Bronchial smooth muscle cell (primary cell): Measurements from ENCODE around the gene TOP2A. TPM values are rescaled to one million over a fixed set of nuclear protein-coding genes. Genes with fewer than 3 reads are reported as not detected.

ENCODE experiments used
- total RNA-seq: library from RNA; depleted of rRNA; stranded (reverse); fragments of >200 nt; gene quantifications from 2 replicates; pipeline ENCODE4 v1.2.1, GENCODE V29; 2014

The TOP2A gene, protein sequence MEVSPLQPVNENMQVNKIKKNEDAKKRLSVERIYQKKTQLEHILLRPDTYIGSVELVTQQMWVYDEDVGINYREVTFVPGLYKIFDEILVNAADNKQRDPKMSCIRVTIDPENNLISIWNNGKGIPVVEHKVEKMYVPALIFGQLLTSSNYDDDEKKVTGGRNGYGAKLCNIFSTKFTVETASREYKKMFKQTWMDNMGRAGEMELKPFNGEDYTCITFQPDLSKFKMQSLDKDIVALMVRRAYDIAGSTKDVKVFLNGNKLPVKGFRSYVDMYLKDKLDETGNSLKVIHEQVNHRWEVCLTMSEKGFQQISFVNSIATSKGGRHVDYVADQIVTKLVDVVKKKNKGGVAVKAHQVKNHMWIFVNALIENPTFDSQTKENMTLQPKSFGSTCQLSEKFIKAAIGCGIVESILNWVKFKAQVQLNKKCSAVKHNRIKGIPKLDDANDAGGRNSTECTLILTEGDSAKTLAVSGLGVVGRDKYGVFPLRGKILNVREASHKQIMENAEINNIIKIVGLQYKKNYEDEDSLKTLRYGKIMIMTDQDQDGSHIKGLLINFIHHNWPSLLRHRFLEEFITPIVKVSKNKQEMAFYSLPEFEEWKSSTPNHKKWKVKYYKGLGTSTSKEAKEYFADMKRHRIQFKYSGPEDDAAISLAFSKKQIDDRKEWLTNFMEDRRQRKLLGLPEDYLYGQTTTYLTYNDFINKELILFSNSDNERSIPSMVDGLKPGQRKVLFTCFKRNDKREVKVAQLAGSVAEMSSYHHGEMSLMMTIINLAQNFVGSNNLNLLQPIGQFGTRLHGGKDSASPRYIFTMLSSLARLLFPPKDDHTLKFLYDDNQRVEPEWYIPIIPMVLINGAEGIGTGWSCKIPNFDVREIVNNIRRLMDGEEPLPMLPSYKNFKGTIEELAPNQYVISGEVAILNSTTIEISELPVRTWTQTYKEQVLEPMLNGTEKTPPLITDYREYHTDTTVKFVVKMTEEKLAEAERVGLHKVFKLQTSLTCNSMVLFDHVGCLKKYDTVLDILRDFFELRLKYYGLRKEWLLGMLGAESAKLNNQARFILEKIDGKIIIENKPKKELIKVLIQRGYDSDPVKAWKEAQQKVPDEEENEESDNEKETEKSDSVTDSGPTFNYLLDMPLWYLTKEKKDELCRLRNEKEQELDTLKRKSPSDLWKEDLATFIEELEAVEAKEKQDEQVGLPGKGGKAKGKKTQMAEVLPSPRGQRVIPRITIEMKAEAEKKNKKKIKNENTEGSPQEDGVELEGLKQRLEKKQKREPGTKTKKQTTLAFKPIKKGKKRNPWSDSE (N-terminal part only)
- total RNA-seq, result 1.7 and 14.8 TPM in 2 replicates

GRCh38 chr17:40417609-40418427 is at the start of gene TOP2A:
Gene TOP2A (minus strand): TSS chr17:40417896. CDS start chr17:40417791, 105 bp downstream.

DNA sequence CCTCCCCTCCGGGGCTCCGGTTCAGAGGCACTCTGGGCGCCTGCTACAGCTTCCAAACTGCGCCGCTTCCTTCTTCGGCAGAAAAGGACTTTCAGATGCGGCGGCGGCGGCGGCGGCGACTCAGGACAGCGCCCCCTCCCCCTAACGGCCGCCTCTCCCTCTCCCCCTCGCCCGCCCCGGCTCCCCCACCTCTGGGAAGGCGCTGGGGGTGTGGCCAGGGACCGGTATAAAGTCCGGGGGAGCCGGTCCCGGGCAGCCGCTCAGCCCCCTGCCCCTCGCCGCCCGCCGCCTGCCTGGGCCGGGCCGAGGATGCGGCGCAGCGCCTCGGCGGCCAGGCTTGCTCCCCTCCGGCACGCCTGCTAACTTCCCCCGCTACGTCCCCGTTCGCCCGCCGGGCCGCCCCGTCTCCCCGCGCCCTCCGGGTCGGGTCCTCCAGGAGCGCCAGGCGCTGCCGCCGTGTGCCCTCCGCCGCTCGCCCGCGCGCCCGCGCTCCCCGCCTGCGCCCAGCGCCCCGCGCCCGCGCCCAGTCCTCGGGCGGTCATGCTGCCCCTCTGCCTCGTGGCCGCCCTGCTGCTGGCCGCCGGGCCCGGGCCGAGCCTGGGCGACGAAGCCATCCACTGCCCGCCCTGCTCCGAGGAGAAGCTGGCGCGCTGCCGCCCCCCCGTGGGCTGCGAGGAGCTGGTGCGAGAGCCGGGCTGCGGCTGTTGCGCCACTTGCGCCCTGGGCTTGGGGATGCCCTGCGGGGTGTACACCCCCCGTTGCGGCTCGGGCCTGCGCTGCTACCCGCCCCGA is 25.7 kb upstream of the TOP2A start, which contains the start of gene IGFBP4:
Gene IGFBP4 (plus strand): TSS at position 255 of the 792 bp plus-strand sequence. CDS start 286 bp downstream, at position 541.

DNA sequence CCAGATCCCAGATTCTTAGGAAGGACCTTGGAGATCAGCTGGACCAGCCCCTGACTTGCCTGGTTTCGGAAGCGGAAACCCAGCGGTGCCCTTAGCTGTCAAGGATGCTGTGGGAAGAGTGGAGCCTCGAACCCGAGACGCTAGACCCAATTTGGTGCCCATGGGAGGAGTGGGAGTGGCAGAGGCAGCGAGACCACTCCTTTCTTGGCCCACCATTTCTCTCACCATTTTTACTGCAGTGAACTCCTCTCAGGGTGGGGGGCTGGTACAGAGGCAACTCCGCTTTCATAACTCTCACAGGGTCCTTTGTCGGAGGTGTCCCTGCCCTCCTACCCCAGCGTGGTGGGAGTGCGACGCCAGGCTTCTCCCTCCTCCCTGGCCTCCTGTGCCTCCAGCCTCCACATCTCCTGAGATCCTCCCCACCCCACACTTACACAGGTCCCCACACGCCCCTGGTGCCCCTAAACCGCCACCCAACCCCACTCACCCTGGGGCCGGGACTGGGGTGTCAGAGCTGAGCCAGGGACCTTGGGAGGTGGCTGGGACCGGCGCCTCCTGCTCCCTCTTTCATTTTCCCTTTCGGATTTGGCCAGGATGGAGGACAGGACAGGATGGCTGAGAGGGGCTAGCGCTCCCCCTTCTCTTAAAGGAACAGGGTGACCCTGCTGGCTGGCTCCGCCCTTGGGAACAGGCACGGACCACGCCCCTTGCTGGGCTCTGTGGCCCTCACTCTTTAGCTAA is 53.4 kb downstream of the TOP2A start, which contains the start of gene GJD3:
Gene GJD3 (minus strand): TSS at position 617 of the 741 bp plus-strand sequence. CDS start 922 bp downstream, outside the sequence.

Other genes starting within 250 kb of the TOP2A start
- gene RAPGEFL1, start 240.4 kb downstream of the TOP2A start, total RNA-seq, result 0.52 and 1.6 TPM in 2 replicates
- gene WIPF2, start 198.6 kb downstream of the TOP2A start, total RNA-seq, result 2.6 and 5.0 TPM in 2 replicates
- gene CDC6, start 130.0 kb downstream of the TOP2A start, total RNA-seq, result 0.94 and 1.7 TPM in 2 replicates
- 3.9 and 6.9 TPM in 2 replicates for gene RARA, start 108.7 kb downstream of the TOP2A start, total RNA-seq
- 2.4 and 3.0 TPM in 2 replicates for gene GJD3, start 53.2 kb downstream of the TOP2A start, total RNA-seq
- 218 and 260 TPM in 2 replicates for gene IGFBP4, start 25.6 kb upstream of the TOP2A start, total RNA-seq
- gene TNS4, start 83.7 kb upstream of the TOP2A start, total RNA-seq, result not detected in 2 replicates
- gene CCR7, start 147.6 kb upstream of the TOP2A start, total RNA-seq, result not detected in 2 replicates
- gene SMARCE1, start 229.9 kb upstream of the TOP2A start, total RNA-seq, result 89.4 and 93.0 TPM in 2 replicates
- gene KRT222, start 247.3 kb upstream of the TOP2A start, total RNA-seq, result under 0.01 TPM in 1 of 2 replicates, not detected in the other